CD4-positive, alpha-beta T cell treated with Interleukin-12 subunit alpha and Interleukin-12 subunit beta, for 1 hour (primary cell): ENCODE measurements around the gene FLT4.

Experiments
- DNase-seq: peaks from one replicate; pipeline ENCODE4 v3.0.0-alpha.2; 2020

The FLT4 gene

DNA sequence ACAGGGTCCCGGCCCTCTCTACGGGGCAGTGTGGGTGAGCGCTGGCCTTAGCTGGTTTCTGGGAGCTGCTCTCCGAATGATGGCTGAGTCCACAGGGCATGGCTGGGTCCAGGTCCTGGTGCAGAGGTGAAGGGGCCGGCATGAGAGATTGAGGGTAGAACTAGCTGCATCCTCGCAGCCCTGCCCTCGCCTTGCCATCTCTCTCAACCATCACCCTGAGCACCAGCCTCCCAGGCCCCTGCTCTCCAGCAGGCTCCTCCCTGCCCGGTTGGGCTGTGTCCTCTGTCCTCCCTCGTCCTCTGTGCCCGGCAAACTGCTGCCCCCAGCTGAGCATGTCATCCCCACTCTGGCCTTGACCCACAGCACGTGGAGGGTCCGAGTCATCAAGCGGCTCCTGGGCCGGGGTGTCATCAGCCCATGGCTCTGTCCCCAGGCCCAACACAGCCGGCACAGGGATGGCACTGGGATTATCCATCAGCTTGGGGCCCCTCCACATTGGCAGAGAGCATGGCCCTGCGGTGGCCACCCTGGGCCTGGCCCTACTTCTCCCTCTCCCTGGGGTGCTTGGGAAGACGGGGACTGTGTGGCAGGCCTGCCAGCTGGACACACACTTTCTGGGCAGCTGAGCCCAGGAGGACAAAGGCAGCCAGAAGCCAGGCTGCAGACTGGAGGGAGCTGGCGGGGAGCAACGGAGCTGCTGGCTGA is 8.4 kb downstream of the FLT4 start:
- no peak for DNase-seq

DNA sequence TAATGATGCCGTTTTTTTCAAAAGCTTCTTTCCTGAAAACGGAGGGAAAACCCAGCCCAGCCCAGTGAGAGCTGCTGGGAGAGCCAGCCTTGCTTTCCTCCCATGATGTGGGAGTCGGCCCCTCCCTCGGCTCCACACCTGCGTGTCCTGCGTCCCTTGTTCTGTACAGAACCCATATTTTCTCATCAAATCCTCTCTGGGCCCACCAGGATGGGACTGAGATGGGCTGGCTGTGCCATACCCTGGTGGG is 8.9 kb downstream of the FLT4 start:
- DNase-seq, result no peak

DNA sequence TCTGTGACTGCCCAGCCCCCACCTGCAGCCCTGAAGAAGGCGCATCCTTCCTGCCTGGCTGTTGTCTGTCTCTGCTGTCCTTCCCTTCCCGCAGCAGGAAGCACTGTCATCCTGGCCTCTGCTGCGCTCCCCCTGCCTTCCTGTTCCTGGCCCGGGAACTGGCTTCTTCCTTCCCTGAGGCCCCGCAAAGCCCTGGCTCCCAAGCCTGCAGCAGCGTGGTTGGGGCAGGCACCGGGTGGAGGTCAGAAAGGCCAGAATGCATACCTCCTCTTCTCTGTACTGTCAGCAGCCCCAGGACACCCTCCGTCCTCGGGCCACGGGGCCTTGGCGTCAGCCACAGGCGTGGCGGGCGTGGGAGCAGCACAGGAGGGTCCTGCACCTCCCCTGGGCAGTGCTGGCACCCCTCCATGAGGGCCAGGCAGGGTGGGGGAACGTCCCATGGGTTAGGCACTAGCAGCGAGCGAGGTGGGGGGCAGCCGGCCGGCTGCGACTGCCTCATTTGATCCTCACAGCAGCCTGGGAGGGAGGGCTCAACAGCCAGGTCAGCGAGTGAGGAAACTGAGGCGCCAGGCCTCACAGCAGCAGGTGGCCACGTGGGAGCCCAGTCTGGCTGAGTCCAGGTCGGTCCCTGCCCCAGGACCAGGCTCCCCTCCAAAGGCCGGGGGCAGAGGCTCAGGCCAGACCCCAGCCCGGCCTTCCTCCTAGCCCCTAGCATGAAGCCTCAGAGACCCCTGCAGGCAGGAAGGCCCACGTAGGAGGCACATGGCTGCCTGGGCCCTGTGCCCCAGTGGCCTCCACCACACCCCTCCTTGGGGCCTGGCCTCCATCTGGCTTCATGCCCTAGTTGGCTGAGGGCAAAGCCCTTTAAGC is 9.4 kb downstream of the FLT4 start:
- no peak for DNase-seq

DNA sequence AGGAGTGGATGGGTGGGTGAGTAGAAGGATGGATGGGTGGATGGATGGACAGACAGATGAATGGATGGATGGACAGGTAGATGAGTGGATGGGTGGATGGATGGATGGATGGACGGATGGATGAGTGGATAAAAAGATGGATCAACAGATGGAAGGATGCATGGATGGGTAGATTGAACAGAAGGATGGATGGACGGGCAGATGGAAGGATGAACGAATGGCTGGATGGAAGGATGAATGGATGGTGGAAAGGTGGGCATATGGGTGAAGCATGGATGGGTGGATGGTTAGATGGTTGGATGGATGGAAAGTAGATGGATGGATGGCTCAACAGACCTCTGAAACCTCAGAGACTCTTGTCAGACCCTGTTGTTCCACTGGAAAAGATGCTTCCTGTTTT is 10.1 kb downstream of the FLT4 start:
- DNase-seq, result no peak

DNA sequence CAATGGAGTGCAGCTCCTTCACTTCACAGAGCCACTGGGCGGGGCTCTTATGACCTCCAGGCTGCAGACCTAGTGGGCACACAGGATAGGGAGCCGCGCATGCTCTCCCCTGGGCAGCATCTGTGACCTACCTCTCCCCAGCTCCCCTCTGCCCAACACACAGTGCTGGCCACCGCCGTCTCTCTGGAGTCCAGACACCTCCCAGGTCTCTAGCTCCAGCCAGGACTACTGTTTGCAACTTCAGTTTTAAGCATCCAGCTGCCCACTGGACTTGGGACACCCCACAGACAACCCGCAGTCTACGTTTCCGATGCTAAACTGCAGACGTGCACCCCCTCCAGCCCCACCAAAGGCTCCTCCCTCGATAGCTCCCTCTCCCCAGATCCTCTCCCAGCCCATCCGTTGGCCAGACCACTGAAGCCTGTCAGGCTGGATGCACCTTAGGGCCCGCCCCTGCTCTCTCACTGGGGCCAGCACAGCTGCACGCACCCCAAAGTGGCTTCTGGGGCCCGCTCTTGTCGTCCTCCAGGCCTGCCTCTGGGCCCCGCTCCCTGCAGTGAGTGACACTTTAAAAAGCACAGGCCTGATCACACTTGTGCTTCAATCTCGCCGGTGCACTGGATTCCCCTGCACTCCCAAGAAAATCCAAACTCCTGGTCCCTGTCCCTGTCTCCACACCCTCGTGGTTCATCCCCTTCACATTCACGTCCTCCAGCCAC is 11.3 kb downstream of the FLT4 start:
- DNase-seq, result no peak

DNA sequence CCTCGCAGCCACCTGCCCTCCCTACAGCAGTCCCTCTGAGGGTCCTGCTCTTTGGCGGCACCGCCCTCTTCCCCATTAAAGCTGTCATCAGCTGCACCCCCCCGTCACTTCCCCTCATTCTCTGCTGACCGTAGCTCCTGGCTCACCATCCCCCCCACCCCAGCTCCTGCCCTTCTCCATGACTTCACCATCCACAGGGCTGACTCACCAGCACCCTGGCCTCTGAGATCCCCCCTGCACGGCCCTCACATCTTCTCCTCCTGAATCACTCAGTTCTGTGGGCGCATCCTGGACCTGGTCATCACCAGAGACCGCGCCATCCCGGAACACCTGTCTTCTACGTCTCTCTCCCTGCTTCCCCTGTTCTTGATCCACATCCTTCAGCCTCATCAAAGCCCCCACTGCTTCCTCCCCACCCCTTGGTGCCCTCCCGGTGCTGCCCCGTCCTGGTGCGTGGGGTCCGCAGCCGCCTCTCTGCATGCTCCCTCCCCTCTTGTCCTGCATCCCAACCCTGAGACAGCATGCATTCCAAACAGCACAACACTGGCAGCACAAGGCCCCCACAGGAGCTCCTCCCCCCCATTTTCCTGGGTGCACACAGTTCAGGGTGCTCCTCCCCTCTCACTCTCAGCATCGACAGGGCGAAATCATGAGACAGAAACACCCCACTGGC is 12.9 kb downstream of the FLT4 start:
- no peak for DNase-seq

DNA sequence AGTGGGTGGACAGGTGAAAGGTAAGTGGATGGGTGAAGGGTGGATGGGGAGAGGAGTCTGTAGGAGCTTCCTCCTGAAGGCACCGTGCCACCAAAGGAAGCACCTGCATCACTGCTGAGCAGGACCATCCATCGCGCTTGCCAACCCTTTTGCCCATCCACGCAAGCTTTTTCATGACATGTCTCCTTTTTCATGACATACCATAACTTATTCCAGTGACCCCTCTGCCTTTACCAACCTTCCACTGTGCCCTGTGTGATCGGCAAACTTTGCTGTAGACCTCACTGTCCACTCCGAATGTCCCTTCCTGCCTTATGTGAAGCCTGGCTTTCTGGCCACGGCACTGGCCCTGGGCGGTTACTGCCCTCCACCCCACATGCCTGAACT is 13.4 kb downstream of the FLT4 start:
- DNase-seq, result no peak

DNA sequence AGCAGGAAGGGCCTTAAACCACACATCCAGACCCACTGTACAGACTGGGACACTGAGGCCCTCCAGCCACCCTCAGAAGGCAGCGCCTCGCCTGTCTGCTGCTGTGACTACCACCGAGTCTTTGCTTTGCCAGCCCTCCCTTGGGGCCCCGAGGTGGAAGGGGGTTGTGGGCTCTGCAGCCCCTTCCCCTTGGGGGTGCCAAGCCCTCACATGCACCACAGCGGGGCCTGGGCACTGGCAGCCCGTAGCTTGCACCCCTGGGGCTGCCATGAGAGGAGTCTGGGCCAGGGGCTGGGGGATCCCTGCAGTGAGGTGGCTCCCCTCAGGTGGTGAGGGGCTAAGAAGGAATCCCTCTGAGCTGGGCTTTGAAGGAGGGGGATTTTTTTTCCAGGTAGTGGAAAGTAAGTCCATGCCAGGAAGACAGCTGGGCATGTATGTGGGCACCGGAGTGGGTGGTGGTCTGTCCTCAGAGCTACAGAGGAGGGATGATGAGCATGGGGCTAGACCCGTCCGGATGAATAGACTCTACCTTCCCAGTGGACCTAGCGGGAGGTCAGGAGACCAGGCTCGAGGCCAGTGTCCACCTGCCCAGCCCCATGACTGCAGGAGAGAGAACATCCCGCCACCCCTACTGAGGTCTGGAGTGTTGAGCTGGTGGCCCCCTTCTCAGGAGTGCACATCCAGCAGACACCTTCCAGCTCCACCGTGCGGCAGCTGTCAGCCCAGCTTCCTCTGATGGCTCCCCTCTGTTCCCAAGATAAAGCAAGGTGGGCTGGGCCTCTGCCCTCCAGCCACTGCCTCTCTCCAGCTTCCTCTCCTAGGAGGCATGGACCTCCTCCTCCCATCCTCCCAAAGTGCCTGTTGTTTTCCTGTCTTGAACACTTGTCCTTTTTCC is 15.9 kb downstream of the FLT4 start:
- DNase-seq, result no peak

DNA sequence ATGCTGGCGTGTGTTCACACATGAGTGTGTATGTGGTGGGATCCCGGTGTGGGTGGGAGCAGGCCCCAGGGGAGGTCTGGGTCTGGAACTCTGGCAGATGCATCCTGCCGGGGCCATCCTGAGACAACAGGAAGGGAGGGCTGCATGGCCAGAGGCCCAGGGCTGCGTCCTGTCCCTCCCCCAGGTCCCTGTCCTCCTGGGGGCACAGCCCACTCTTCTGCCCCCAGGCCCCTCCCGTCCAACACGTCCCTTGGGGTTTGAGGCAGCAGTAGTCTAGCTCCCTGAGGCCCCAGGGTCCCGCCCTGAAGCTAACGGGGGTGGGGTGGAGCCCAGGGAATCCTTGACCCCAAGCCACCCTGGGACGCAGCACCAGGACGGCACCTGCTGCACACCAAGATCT is 16.6 kb downstream of the FLT4 start:
- no peak for DNase-seq

DNA sequence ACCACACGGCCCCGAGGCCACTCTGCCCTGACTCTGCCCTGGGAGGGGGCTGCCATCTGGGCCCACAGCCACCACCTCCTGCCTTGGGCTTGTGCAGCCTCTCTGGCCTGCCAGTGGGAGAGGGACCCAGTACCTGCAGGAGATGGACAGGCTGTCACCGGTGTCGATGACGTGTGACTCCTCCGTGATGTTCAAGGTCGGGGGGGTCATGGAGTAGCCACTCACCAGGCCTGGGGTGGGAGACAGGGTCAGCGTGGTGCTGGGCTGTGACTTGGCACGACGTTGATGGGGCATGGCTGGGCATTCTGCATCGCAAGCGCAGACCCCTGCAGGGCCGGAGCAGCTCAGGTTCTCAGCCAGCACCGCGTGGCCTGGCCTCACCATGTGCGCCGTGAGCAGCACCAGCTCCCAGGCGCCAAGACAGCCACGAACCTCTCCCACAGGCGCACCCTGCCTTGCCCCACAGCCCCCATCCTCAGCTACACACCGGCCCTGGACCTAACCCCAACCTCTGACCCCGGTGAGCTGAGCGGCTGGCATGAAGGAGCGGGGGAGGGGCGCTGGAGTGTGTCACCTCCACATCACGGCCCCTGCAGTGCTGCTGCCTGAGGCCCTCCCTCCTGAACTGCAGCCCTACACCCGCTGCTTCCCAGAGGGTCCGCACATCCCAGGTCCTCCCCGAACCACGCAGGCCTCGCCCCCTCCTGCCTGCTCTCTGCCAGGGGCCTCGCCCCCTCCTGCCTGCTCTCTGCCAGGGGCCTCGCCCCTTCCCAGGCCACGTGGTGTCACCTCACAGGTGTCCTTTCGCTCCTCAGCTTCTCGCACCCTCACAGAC is 17.6 kb downstream of the FLT4 start:
- no peak for DNase-seq

DNA sequence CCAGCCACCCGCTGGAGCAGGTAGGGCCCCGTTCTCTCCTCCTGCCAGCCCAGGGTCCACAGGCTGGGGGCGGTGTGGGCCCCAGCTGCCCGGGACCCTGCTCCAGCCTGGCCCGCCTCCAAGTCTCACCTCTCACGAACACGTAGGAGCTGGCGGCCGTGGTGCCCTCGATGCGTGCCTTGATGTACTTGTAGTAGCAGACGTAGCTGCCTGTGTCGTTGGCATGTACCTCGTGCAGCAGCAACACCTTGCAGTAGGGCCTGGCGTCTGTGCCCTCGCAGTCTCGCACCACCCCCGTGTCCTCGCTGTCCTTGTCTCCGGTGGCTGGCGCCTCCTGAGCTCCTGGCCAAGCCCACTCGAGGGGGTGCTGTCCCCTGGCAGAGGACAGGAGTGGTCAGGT is 19.0 kb downstream of the FLT4 start:
- no peak for DNase-seq

DNA sequence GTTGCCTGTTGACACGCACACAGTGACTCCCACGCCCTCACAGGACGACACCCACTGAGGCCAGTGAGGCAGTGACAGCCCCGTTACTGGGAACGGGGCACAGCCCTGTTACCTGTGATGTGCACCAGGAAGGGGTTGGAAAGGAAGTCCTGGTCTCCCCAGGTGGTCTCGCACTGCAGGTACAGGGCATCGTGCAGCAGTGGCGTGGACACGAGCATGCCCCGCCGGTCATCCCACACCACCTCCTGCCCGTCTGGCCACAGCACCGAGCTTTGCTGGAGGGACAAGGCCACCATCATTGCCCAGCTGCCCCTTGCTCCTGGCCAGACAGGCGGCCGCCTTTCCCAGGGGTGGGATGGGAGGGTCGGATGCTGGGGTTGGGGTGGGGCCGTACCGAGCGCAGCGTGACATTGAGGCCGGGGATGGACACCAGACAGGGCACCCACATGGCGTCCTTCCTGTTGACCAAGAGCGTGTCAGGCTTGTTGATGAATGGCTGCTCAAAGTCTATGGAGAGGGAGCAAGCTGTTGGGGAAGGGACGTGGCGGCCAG is 19.5 kb downstream of the FLT4 start:
- DNase-seq, result no peak

DNA sequence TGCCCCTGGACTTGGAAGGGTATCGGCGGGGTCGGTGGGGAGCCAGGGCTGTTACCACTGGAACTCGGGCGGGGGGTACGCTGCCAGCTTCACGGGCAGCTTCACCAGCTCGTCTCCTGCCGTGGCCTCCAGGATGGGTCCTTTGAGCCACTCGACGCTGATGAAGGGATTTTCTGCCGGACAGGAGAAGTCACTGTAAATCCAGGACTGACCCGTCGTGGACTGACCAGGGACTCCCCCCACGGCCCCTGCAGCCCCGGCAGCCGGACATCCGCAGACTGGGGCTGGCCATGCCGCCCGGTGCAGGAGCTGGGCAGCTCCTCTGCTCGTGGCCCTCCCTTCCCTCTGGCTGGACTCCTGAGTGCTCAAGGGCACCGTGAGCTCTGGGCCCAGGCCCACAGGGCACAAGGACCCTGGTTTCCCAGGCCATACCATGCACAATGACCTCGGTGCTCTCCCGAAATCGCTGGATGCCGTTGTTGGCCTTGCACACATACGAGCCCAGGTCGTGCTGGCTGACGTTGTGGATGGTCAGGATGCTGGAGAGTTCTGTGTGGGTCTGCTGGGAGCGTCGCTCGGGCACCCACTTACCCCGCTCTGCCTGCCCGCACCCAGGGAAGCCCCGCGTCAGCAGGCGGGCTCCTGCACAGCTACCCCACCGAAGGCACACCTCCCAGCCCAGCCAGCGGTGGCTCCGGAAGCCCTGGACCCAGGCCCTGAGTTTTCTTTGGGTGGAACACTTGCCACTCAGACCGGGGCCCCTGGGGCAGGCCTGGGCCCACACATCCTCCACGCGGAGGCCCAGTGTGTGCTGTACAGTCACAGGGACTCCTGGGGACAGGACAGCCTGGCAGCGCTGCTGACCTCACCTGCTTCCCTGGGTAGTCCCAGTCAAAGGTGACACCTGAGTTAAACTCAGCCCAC is 20.3 kb downstream of the FLT4 start:
- no peak for DNase-seq

DNA sequence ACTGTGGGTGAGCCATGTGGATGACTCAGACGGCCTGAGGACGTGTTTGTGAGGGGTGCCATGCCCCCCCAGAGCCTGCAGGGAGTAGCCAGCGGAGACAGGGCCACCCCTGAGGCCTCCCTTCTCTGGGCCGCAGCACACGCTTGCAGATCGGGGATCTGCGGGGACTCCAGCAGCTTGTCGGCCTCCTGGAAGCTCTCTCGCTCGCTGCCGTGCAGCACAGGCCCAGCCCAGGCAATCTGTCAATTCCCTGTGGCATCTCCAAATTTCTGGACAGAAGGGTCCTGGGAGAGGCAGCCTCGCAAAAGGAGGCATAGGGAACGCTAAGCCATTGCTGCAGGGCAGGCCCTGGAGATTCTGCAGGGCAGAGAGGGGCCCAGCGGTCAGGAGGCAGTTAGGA is 21.2 kb downstream of the FLT4 start:
- no peak for DNase-seq

DNA sequence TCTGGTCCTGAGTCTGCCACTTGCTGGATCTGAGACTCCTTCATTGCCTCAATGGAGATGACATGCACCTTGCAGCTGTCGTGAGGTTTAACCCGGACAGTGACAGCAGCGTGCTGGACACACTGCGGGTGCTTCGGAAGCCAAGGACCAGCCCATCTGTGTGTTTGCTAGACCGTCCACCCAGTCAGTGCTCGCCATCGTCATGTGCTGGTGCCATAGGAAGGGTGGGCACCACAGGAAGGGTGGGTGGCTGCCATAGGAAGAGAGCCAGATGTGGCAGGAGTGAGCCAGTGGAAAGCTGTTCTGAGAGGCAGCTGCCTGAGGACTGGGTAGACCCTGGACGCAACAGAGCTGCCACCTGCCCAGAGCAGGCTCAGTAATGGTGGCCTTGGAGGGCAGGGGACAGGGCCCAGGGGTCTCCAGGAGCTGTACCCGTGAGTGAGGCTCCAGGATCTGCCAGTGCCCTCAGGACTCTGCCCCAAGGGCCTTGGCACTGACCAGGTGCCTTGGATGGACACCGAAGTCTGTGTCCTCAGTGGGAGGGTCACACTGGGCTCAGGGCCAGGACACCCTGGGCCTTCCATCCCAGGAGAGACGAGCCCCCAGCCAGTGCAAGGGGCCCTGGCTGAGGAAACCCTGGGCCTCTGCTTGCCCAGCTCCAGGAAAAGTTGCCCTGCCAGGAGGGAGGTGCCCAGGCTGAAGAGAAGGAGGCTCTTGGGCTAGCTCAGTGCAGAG is 21.8 kb downstream of the FLT4 start:
- DNase-seq, result no peak

DNA sequence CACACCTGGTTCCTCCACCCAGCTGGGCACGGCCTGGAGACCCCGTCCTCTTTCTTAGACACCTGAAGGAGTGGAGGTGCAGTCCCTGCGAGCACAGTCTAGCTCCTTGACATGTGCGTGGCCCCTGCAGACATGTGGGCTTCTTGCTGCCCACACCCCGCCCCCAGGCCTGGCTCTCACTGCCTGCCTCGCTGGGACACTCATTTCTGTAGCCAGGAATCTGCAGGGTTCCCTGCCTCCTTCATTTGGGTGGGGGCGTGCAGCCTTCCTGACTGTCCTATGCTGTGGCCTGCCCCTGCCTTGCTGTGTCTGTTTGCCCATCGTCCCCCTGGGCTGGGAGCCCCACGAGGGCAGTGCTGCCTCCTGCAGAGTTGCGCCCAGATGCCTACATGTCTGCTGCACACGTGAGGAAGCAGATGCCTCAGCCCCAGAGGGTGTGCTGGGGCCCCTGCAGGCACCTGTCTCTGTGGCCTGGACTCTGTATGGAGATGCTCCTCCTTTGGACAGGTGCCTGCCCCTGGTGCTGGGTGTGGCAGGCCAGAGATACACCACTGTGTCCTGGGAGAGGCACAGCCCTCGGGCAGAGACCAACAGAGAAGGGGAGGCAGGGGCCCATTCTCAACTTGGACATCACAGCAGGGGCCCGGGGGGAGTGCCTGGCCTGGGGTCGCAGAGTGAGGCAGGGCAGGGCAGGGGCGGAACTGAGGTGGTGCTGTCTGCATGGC is 22.6 kb downstream of the FLT4 start:
- no peak for DNase-seq

DNA sequence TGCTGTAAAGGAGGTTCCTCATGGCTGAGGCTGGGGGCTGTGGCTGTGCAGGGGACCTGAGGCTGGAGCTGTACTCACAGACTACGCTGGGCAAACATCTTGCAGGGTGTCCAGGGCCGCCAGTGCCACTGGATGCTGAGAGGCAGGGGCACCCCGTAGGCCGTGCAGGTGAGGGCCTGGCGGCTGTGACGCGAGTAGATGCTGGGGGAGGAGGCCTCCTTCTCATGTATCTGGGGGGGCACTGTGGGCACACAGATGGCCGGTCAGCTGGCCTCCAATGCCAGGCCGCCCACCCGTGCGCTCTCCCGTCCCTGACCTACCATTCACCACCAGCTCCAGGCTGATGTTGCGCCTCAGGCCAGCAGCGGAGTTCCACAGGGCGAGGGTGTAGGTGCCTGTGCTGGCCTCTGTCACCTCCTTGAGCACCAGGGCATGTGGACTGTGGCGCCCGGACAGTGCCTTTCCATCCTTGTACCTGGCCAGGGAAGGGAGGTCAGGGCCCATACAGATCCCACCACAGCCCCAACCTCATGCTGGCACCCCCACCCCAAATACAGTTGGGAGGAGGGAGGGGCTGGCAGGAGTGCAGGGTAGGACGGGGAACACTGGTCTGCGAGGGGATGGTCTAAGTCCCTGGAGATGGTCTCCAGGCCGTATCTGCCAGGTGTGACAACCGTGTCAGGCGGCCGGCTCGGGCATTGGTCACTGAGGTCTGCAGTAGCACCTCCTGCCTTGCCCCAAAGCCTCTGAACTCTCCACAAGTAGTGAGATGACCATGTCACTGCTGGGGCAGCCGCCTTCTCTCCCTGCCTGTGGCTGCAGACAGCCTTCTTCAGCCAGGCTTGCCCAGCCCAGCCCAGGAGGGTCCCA is 23.4 kb downstream of the FLT4 start:
- no peak for DNase-seq
